HepG2 (cell line): ENCODE data around the gene MEG3.

ENCODE experiments used
- CEBPB ChIP-seq: IDR thresholded peaks from 2 replicates; pipeline ENCODE4 v1.6.1; 2011; ENCODE audit warnings: low read depth, low read length, improper control_type of control experiment, borderline replicate concordance
- EP300 ChIP-seq, 3 experiments: sonication (generic) in 1 of 3; formaldehyde crosslinking in 1 of 3; IDR thresholded peaks; 2 replicates each; pipeline versions ENCODE4 v1.5.1 to v1.6.1; 2011 to 2020; ENCODE audit warnings: low read depth in 2 of 3, low read length in 2 of 3, borderline replicate concordance in 1 of 3, improper control_type of control experiment in 1 of 3, mild to moderate bottlenecking in 1 of 3, missing genetic modification reagents in 1 of 3, moderate library complexity in 1 of 3
- HNF1A ChIP-seq, 2 experiments: sonication (generic) in 1 of 2; formaldehyde crosslinking in 1 of 2; IDR thresholded peaks; 2 replicates each; pipeline versions ENCODE4 v1.4.0 to v1.6.1; 2016 to 2020; ENCODE audit warnings: borderline replicate concordance in 1 of 2, low read depth in 1 of 2, mild to moderate bottlenecking in 1 of 2, missing genetic modification reagents in 1 of 2
- IKZF5 ChIP-seq: IDR thresholded peaks from 2 replicates; pipeline ENCODE4 v1.6.1; 2018; ENCODE audit warnings: missing genetic modification reagents, mild to moderate bottlenecking, missing compliant biosample characterization
- MXD4 ChIP-seq: IDR thresholded peaks from 2 replicates; pipeline ENCODE4 v1.6.1; 2016; ENCODE audit warnings: mild to moderate bottlenecking, missing biosample characterization, missing genetic modification reagents
- SP1 ChIP-seq, 2 experiments: fragments of 450-650 bp in 1 of 2; sonication (generic) in 1 of 2; formaldehyde crosslinking in 1 of 2; IDR thresholded peaks; 2 replicates each; pipeline versions ENCODE4 v1.4.0 to v1.6.1; 2016 to 2020; ENCODE audit warnings: missing genetic modification reagents in 1 of 2
- SPEN ChIP-seq: sonication (generic); formaldehyde crosslinking; IDR thresholded peaks from 2 replicates; pipeline ENCODE4 v1.5.1; 2020; ENCODE audit warnings: low read depth, mild to moderate bottlenecking, missing genetic modification reagents
- SUZ12 ChIP-seq: fragments of 150-350 bp; IDR thresholded peaks from 2 replicates; pipeline ENCODE4 v1.6.1; 2014; ENCODE audit warnings: low read depth, low read length
- ZNF850 ChIP-seq: sonication (generic); formaldehyde crosslinking; conservative IDR thresholded peaks from 2 replicates; pipeline ENCODE4 v1.9.0; 2021; ENCODE audit warnings: mild to moderate bottlenecking, missing genetic modification reagents

GRCh38 chr14:100906420-100906819 lies 80.5 kb downstream of the MEG3 start:
- TF ChIP-seq SPEN (CRISPR knock-in tag) (no peak), CEBPB (no peak), SUZ12 (no peak), ZNF850 (no peak), MXD4 (CRISPR knock-in tag) (no peak), EP300 (IDR thresholded peaks at IDR 0.05; ENCODE audit: low read depth in 2 of 2, low read length in 2 of 2) (no peak), EP300 (CRISPR knock-in tag; IDR thresholded peaks at IDR 0.05; ENCODE audit: borderline replicate concordance) (no peak), HNF1A (IDR thresholded peaks at IDR 0.05; ENCODE audit: low read depth) (no peak), HNF1A (CRISPR knock-in tag; IDR thresholded peaks at IDR 0.05; ENCODE audit: borderline replicate concordance) (no peak), IKZF5 (CRISPR knock-in tag) (no peak), SP1 (IDR thresholded peaks at IDR 0.05) (no peak), SP1 (CRISPR knock-in tag; IDR thresholded peaks at IDR 0.05) (no peak)
